ENCODE results near the gene CERT1.
"Not testable (repeated sequence)": the region's sequence is repeated elsewhere in the genome, so short reads cannot be mapped to it uniquely, and the experiment has no call there.

Gene CERT1, protein sequence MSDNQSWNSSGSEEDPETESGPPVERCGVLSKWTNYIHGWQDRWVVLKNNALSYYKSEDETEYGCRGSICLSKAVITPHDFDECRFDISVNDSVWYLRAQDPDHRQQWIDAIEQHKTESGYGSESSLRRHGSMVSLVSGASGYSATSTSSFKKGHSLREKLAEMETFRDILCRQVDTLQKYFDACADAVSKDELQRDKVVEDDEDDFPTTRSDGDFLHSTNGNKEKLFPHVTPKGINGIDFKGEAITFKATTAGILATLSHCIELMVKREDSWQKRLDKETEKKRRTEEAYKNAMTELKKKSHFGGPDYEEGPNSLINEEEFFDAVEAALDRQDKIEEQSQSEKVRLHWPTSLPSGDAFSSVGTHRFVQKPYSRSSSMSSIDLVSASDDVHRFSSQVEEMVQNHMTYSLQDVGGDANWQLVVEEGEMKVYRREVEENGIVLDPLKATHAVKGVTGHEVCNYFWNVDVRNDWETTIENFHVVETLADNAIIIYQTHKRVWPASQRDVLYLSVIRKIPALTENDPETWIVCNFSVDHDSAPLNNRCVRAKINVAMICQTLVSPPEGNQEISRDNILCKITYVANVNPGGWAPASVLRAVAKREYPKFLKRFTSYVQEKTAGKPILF

DNA sequence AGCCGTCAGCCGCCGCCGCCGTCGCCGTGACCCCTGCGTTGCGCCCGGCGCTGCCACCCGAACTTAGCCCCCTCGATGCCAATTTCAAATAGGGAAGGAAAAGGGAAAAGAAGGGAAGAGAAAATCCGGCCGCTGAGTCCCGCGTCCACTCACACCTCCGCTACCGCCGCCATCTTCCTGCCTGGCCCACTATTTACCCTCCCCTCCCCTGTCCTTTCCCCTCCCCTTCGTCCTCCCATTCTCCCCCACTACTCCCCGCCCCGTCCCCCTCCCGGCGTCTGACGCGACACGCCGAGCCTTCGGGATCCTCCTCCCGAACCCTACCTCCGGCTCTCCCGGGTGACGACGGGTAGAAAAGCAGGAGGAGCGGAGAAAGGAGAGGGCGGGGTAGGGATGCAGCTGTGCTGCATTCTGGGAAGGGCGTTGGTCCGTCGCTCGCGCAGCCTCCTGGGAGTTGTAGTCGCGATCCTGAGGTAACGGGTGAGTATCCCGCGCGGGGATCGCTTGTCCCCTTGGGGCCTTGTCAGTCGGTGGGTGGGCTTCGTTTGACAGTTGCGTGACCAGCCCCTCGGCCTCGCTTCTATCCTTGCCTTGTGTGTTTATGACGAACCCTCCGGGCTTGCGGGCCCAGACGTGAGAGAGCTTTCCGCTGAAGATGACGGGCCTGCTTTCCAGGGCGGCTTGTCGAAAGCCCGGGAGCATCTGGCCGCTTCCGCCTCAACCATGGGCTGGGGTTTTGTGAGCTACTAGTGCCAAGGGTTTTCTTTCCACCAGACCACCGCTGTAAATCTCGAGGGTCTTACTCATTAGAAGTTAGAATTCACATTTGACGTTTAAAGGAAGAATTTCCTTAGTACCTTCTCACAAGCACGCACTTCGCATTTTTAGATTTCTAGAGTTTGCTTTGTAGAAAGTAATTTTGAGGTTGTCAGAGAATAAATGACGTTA lies at the start of gene CERT1, which contains the start of gene POLK:
Gene CERT1 (minus strand): TSS at position 195 of the 948 bp plus-strand sequence. CDS start 422 bp downstream, outside the sequence.
Gene POLK (plus strand): TSS at position 457 of the 948 bp plus-strand sequence.
- in situ Hi-C loops (cut with MboI; ENCODE audit: low sequenced_read_pairs), result no loop called here

DNA sequence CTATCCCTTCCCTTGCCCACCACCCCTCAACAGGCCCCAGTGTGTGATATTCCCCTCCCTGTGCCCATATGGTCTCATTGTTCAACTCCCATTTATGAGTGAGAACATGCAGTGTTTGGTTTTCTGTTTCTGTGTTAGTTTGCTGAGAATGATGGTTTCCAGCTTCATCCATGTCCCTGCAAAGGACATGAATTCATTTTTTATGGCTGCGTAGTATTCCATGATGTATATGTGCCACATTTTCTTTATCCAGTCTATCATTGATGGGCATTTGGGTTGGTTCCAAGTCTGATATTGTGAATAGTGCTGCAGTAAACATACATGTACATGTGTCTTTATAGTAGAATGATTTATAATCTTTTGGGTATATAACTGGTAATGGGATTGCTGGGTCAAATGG lies 49.2 kb upstream of the CERT1 start:
- in situ Hi-C loops (cut with MboI; ENCODE audit: low sequenced_read_pairs), result not testable (repeated sequence)

DNA sequence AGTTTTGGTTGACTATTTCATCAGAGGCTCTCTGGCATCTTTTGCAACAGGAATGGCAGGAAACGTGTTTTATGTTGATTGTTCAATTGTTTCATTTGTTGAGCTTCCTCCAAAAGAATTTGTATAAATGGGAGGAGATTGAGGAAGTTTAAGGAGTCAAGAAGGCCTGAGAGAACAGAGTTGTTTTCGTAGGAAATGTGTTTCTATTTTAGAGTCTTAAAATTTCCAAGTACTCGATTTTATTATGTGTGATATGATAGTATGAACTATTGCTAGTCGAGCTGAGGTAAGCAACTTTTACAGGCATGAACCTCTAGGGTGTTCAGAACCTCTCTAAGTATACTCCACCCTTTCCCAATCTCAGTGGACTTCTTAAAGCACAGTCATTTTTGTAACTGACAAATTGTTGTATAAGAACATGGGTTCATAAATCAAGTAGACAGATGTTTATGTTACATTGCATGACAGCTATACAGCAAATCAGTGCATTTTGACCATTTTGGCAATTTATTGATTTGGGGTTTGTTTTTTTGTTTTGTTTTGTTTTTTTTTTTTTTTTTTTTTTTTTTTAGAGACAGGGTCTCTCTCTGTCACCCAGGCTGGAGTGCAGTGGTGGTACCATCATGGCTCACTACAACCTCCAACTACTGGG lies 47.7 kb upstream of the CERT1 start:
- in situ Hi-C loops (cut with MboI; ENCODE audit: low sequenced_read_pairs), result no loop called here

DNA sequence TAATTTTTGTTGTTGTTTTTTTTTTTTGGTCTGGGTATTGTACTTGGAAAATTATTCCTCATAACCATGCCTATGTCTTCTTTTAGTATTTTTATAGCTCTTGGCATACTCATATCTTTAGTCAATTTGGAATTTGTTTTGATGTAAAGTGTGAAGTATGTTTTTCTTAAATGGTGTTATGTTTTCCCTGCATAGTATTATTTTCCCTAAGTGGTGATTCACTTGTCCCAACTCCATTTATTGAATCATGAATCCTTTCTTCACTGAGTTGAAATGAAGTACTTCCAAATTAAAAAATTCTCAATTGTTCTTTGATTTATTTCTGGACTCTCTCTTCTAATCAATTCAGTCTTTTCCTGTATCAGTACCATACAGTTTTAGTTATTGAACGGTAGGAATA lies 46.8 kb upstream of the CERT1 start:
- in situ Hi-C loops (cut with MboI; ENCODE audit: low sequenced_read_pairs), result no loop called here

DNA sequence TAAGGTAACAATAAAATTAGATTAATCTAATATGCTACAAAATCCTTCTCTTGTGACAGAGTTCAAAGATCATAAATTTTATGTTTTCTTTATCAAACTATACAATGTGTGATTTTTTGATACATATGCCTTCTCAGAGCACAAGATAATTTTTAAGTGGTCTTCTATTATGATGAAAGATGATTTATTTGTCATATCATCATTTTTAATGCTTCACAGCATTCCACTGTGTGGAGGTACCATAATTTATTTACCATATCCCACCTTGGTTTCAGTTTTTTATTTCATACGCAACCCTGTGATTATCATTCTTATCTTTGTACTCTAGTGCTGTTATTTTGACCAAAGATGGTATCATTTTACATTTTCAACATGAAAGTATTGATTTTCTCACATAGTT lies 41.9 kb upstream of the CERT1 start:
- in situ Hi-C loops (cut with MboI; ENCODE audit: low sequenced_read_pairs), result no loop called here

DNA sequence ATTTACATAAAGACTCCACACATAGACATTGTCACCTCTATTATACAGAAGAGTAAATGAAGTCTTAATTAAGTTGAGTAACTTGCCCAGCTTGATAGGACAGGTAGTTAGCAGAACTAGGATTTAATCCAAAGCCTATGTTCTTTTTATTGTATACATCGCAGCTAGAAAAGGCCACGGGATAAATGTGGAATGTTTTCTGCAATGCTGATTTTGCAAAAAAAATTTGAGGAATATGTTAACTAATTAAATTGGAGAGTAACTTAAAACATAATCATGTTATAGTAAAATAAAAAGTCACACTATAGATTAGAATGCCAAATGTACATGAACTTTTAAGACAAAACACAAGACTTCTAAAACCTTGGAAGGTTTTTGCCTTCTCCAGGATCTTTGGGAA lies 41.3 kb upstream of the CERT1 start:
- in situ Hi-C loops (cut with MboI; ENCODE audit: low sequenced_read_pairs), result no loop called here

DNA sequence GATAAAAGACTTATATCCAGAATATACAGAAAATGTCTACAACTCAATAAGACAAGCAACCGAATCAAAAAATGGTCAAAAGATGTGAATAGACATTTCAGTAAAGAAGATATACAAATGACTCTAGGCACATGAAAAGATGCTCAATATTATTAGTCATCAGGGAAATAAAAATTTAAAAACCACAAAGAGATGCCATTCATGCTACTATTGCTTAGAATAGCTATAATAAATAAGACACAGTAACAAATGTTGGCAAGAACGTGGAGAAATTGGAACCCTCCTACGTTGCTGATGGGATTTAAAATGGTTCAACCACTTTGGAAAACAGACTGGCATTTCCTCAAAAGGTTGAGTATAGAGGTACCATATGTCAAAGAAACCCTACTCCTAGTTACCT lies 40.0 kb upstream of the CERT1 start:
- in situ Hi-C loops (cut with MboI; ENCODE audit: low sequenced_read_pairs), result no loop called here

DNA sequence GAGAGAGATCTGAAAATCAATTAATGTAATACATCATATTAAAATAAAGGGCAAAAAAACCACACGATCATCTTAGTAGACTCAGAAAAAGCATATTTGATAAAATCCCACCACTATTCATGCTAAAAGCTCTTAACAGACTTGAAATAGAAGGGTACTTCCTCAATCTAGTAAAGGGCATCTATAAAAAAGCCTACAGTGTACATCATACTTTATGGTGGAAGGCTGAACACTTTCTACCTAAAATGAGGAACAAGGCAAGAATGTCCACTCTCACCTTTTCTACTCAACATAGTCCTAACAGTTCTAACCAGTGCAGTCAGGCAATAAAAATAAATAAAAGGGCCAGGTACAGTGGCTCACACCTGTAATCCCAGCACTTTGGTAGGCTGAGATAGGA lies 39.2 kb upstream of the CERT1 start:
- in situ Hi-C loops (cut with MboI; ENCODE audit: low sequenced_read_pairs), result no loop called here

DNA sequence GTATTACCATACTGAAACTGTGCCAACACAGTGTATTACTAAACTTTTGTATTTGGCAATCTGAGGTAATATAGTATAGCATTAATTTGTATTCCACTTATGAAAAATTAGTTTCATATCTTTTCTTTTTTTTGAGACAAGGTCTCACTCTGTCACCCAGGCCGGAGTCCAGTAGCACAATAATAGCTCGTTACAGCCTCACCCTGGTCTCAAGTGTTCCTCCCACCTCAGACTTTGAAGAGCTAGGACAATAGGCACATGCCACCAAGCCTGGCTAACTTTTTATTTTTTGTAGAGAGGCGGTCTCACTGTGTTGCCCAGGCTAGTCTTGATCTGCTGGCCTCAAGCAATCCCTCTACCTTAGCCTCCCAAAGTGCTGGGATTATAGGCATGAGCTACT lies 36.4 kb upstream of the CERT1 start:
- in situ Hi-C loops (cut with MboI; ENCODE audit: low sequenced_read_pairs), result no loop called here

DNA sequence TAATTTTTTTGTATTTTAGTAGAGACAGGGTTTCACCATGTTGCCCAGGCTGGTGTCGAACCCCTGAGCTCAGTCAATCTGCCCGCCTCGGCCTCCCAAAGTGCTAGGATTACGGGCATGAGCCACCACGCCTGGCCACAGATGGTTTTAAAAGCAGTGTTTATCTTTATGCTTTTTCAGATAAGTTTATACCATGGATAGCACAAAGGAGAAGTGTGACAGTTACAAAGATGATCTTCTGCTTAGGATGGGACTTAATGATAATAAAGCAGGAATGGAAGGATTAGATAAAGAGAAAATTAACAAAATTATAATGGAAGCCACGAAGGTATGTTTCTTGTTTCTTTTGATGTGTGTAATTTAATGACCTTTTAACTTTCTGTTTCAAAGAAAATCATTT lies 35.4 kb upstream of the CERT1 start:
- in situ Hi-C loops (cut with MboI; ENCODE audit: low sequenced_read_pairs), result no loop called here

DNA sequence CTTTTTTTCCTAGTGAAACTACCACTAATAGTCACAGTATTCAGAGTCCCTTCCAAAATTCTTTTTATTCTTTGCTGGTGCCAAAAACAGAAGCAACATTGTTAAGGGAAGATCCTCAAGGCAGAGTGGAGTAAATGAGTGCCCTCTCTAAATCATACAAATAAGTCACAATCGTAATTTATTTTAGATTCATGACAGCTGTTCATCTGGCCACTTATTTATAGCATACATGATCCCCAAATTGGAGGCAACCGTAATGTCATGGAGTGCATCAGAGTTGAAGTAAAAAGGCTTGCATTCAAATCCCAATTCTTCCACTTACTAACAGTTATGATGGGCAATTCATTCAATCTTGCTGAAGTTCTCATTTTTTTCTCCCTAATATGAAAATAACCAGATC lies 33.7 kb upstream of the CERT1 start:
- in situ Hi-C loops (cut with MboI; ENCODE audit: low sequenced_read_pairs), result no loop called here

DNA sequence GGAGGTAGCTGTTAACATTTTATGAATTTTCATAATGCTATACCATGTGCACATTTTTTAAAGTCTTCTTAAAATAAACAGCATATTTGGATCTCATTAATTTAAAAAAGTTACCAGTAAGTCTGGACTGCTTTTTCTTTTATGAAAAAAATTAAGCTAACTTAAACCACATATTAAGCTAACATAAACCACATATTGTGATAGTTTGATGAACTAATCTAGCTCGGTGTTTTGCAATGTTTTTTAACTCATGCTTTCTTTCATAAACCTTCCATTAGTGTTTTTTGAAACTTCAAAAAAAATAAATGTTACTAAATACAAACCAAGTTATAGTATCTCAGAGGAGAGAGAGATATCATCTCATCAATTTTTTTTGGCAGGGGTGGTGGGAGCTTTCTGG lies 26.8 kb upstream of the CERT1 start:
- in situ Hi-C loops (cut with MboI; ENCODE audit: low sequenced_read_pairs), result no loop called here

DNA sequence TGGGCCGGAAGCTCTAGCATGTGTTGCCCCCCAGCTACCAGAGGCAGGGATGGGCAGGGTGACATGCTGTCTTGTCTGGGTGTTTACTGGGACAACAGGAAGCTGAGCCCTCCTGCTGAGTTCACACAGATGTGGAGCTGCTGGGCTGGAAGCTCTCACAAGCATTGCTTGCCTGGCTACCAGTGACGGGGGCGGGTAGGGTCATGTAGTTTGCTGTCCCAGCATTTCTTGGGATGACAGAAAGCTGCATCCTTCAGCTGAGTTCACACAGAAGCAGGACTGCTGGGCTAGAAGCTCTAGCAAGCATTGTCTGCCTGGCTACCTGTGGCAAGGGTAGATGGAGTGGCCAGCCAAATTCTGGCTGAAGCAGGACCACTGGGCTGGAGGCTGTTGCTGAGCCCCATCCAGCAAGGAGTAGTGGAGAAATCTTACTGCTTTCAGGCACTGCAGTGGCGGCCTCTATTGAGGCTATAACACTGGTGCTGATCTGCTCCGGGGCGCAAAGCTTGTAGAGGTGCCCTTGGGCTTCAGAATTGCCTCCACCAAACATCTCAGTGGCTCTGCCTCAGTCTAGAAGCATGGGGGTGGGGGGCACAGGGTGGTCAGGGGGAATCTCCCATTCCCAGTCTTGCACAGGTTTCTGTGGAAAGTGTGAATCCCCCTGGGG lies 25.4 kb upstream of the CERT1 start:
- in situ Hi-C loops (cut with MboI; ENCODE audit: low sequenced_read_pairs), result no loop called here

DNA sequence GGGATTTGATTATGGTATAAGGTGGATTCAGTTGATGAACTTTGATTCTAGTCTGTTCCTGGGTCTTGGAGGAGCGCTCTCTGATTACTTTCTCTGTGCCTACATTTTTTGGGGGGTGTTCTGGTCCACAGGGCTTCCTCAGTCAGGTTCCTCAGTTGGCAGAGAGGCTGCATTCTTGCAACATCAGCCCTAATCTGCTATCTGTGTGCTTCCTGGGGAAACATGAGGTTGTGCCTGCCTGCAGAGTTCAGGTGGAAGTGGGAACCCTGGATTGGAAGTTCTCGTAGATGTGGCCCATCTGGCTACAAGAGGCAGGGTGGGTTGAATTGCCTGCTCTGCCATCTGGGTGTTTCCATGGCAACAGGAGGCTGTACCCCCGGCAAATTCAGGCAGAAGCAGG lies 24.7 kb upstream of the CERT1 start:
- in situ Hi-C loops (cut with MboI; ENCODE audit: low sequenced_read_pairs), result no loop called here

DNA sequence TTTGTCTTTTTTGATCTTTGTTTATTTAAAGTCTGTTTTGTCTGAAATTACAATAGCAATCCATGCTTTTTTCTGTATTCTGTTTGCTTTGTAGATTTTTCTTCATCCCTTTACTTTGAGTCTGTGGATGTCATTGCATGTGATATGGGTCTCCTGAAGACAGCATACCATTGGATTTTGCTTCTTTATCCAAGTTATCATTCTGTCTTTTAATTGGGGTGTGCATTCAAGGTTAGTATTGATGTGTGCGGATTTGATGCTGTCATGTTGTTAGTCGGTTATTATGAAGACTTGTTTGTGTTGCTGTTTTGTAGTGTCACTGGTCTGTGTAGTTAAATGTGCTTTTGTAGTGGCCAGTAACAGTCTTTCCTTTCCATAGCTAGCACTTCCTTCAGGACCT lies 23.3 kb upstream of the CERT1 start:
- in situ Hi-C loops (cut with MboI; ENCODE audit: low sequenced_read_pairs), result no loop called here

DNA sequence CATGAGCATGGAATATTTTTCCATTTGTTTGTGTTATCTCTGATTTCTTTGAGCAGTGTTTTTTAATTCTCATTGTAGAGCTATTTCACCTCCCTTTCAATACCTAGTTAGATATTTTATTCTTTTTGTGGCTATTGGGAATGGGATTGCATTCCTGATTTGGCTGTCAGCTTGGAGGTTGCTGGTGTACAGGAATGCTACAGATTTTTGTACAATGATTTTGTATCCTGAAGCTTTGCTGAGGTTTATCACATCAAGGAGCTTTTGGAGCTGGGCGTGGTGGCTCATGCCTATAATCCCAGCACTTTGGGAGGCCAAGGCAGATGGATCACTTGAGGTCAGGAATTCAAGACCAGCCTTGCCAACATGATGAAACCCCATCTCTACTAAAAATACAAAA lies 22.3 kb upstream of the CERT1 start:
- in situ Hi-C loops (cut with MboI; ENCODE audit: low sequenced_read_pairs), result not testable (repeated sequence)

DNA sequence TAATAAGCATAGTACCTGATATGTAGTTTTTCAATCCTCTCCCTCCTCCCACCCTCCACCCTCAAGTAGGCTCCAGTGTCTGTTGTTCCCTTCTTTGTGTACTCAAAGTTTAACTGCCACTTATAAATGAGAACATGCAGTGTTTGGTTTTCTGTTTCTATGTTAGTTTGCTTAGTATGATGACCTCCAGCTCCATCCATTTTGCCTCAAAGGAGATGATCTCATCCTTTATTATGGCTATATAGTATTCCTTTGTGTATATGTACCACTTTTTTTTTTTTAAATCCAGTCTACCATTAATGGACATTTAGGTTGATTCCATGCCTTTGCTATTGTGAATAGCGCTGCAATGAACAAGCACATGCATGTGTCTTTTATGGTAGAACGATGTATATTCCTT lies 20.8 kb upstream of the CERT1 start:
- in situ Hi-C loops (cut with MboI; ENCODE audit: low sequenced_read_pairs), result no loop called here

DNA sequence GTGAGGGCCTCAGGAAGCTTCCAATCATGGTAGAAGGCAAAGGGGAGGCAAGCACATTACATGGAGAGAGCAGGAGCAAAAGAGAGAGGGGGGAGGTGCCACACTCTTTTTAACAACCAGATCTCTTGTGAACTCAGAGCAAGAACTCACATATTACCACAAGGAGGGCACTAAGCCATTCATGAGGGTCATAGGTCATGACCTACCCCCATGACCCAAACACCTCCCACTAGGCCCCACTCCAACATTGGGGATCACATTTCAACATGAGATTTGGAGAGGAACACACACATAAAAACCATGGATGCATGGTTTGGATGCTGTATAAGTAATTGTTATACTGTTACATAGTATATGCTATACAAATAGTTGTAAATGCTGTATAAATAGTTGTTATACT lies 17.8 kb upstream of the CERT1 start:
- in situ Hi-C loops (cut with MboI; ENCODE audit: low sequenced_read_pairs), result no loop called here

DNA sequence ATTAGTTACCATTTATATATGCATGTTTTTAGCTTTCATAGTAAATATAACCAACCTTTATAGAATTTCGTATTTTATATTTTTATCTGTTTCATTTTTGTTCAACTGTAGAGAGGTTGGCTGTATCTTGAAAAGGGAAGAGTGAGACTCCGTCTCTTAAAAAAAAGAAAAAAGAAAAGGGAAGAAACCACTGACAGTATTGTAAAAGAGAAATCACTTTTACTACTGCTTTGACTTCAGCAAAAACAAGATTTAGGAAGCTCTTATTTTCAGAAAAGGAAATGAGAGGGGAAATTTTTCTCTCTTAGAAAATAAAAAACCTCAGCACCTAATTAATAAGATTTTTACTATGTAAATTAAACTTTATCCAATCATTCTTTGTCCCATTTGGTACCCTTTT lies 14.6 kb upstream of the CERT1 start:
- in situ Hi-C loops (cut with MboI; ENCODE audit: low sequenced_read_pairs), result no loop called here

DNA sequence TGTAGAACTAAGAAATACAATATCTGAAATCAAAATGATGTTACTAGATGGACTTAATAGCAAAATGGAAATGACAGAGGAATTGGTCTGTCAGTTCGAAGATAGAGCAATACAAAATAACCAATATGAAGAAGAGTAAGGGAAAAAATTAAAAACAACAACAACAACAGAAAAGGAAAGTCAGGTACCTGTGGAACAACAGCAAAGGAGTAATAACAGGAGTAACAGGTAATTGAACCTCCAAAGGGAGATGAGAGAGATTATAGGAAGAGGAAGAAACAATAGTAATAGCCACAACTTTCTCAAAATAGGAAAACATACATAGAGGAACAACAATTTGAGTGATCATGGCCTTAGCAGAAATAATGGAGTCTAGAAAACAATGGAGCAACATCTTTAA lies 13.9 kb upstream of the CERT1 start:
- in situ Hi-C loops (cut with MboI; ENCODE audit: low sequenced_read_pairs), result no loop called here
